Umbilical cord (tissue), 2 donors: ENCODE measurements around the gene CCL1. TPM values are rescaled to one million over a fixed set of nuclear protein-coding genes. Genes with fewer than 3 reads are reported as not detected.

Experiments
- DNase-seq: peaks from one replicate; pipeline ENCODE4 v3.0.0-alpha.2; 2015; ENCODE audit warnings: low spot score
- total RNA-seq: library from RNA; depleted of rRNA; stranded (reverse); fragments of >200 nt; gene quantifications from one replicate; pipeline ENCODE4 v1.2.3, GENCODE V29; 2014; ENCODE audit warnings: low replicate concordance; ENCODE audit not compliant: insufficient read depth

CCL1 gene
- total RNA-seq, 1 donor from 2014 or later: not detected

DNA sequence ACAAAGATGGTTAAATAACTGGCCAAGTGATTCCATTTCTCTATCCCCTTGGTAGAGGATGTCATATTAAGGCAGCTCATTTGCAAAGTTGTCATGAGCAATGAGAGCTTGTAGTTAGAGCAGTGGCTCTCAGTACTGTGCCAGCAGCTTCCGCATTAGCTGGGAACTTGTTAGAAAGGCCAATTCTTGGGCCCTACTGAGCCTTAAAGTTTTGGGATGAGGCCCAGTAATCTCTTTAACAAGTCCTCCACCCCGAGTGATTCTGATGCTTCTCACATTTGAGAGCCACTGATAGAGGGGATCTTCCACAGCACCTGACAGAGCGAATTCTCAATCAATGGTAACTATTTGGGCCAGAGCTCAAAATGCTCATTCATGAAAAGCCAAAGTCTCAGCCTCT lies 20.2 kb upstream of the CCL1 start:
- DNase-seq: no peak

DNA sequence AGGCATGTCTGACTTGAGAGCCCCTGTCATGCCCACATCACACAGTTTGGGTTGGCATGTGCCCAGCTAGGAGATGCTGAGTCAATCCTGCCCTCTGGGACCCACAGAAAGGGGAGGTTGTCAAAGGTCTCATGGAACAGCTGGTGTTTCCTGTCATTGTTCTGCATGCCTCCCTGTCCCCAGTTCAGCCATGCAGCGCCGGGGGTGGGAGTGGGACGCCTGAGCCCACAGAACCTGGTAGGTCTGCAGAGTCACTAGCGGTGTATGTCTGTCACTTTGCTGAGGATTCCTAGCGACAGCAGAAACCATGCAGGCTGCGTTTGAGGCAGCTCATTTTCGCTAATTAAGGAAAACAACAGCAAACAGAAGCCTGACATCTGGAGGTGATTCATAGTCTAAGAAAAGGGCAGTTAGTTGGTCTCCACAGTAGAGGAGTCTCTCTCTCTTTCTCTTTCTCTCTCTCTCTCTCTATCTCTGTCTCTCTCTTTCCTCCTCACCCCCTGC lies 19.6 kb upstream of the CCL1 start:
- DNase-seq: no peak

DNA sequence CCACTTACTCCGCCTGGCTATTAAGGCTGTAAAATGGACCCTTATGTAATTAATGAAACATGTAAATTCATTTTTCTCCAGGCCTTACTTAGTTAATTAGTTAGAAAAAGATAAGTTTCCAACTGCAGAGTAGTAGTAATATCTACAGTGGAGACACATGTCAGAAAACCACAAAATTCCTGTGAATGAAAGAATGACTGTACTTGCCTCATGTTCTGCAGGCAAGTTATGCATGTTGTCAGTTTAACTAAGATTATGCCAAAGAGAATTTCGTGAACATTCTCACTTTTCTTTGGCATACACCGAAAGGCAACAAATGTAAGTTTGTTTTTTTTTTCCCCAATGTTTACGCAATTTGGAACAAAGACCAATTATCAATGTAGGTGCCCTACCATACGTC lies 16.8 kb upstream of the CCL1 start:
- DNase-seq: no peak

DNA sequence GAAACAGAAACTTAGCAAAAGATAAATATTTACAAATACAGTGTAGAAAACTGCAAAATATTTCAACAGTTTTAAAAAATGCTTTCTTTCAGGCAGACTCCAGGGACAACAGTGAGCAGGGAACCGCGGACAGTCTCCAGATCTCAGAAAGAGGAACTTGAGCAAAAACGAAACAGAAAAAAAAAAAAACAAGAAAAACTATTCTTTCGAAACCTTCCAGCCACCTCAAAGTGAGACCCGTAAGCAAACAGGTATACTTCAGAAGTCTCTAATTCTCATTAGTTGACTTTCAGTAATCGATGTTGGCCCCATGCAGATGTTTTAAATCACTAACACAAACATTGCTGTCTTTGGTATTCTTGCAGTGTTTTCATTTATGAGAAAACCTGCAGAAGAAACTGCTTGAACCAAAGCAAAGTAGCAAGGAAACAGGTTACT lies 15.7 kb upstream of the CCL1 start:
- peak; percentile 23 for DNase-seq

DNA sequence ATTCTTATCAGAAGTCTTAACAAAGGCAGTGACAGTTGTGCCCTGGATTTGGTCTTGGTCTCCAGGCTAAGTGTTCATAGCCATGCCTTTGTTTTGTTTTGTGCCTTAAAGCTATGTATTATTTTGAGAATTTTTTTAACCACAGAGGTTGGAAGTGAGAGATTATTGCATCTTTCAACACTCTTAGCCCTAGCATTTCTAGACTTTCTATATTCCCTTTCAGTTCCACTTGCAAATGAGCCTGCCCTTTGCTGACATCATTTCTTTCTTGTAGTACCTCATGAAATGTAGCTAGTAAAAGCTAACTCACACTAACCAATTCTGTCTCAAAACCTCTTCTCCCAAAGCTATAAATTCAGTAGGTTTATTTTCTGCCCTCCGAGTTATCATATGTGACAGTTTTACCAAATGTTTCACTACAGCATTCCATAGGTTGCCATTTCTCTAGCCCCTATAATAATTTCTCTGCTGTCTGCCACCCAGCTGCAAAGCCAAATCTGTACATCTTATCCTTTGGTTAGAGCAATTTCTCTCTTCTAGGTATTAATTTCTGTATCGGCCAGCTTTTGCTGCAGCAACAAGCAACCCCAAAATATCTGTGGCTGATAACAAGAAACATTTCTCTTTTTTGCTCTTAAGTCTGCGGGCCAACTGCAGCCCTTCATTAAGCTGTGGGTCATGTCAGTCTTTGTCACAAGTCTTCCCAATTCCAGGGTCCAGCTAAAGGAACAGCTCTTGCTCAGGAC lies 14.2 kb upstream of the CCL1 start:
- no peak for DNase-seq

DNA sequence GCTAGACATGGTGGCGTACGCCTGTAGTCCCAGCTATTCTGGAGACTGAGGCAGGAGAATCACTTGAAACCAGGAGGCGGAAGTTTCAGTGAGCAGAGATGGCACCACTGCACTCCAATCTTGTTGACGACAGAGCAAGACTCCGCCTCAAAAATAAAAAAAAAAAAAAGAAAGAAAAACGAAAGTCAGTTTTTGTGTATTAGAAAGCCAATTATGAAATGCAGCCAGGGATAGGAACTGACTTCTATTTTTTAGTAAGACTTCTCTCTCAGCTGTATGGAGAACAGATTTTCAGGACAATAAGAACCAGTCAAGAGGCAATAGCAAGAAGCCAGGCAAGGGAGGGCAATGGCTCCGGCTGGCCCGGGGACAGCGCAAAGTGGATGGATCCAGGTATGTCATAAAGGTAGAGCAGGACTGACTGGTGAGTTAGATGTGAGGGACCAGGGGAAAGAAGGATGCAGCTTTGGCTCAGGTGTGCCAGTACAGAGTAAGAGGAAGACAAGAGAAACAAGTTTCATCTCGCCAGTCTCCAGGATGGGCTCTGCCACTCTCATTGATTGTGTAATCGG lies 12.5 kb upstream of the CCL1 start:
- DNase-seq: no peak

DNA sequence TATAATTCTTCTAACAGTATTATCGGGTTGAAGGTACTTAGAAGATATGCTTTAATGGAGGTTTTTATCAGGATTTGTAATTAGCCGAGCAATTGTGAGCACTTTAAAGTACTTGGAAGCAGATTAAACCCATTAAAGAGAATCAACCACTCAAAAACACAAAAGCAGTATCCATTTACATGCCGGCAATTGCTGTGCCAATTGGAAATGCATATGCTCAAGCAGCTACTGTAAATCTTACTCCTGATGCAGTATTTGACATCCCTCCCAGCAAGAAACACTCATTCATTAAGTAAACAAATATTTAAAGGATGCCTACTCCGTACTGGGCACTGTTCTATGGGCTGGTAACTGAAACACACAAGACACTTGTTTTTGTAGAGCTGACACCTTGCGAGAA lies 11.4 kb upstream of the CCL1 start:
- no peak for DNase-seq

DNA sequence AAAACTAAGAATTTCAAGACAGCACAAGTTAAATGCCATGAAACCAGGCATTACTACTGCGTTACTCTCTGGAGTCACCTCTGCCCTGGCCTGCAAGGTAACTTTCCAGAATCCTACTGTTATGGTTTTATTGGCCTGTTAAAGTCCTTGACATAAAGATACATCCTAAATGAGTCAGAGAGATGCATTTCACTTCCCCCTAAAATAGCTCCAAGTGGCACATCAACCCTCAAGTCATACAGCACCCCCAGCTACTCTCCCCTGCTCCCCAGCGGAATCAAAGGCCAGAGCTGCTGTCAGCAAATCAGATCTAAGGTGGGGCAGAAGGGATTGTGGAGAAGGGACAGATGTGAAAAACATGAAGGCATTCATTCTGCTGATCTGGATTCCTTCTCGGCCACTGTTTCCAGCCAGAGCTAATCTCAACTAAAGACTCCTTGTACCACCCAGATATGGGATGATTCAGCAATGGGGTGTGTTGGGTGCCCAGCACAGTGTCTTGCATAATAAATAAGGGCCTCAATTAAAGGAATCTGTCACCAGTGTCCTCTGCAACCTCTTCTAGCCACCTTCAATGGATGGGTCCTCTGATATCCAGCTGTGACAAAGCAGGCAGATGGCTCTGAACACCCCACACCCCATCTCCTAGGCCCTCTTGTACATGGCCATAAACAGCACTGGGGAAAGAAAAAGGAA lies 8.5 kb upstream of the CCL1 start:
- no peak for DNase-seq

DNA sequence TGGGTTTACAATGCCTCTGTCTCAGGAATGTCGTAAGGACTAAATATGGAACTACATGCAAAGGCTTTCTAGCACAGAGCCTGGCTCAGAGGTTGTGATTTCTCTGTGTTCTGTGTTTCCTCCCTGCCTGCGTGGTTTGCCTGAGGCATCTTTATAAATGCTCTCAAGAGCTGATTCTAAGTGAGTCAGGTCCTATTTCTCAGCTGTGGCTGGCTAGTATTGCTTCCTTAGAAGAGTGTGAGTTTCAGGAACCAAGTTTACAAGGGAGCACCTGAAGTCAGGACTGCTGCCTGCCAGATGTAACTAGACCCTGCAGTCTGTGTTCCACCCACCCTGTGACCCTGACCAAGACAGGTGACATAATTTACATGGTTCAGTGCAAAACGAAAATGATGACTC lies 8.0 kb upstream of the CCL1 start:
- peak; percentile 13 for DNase-seq

DNA sequence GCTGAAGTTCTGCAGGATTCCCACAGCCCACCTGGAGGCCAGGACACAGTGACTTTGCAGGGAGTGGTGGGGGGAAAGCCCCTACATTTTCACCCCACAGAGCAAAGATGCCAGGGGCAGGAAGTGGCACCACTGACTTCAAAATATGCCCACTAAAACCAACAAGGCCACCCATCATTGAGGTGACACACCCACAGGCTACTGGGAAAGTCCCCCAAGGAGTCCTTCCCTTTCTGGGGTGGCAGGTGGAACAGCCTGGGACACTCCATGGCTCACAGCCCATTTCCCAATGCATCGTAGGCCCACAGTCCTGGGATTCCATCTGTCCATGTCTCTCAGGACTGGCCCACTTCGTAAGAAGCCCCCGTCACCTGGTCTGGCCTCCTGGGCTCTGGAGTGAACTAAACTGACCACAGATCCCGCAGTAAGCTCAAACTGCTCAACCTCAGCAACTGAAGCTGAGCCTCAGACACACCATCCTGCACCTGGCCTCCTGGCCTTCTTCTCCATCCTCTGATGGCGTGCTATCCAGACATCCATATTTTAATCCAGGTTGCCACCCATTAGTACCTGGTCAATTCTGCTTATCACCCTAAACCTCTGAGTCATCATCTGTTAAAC lies 7.5 kb upstream of the CCL1 start:
- no peak for DNase-seq

DNA sequence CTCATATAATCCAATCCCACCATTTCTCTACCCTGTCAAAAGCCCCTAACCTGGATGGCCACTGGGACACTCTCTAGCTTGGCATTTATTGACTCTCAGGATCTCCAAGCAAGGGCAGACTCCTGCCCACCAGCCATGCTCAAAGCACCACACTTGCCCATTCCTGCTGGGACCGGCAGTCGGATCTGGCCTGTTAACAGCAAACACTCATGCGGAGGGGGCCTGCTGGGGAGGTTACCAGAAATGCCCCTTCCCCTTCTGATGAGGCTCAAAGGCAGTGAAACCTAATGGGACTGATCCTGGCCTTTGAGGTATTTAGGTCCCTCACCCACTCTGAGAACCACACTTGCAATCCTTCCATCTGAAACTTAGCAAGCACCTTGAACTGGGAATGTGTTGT lies 6.5 kb upstream of the CCL1 start:
- DNase-seq: no peak

DNA sequence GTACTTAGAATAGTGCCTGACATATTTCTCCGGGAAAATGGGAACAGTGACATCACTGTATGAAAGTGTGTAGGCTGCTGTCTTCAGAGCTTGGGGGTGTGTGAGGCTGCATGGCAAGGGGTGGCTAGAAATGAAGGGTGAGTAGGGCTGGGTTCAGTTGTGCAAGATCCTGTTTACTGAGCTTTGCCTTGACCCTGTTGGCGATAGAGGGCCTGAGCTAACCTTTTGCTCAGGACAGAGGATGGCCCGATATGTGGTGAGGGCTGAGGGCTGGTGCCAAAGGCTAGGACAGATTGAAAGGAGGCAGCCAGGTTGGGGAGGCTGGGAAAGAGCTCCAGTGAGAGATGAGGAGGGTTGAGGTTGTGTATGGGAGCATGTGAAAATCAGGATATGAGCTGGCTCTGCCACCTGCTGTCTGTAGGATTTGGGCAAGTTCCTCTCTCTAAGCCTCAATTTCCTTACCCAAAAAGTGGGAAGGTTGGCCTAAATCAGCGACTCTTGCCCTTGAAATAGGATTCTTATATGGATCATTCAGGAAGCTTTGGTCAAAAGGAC lies 6.0 kb upstream of the CCL1 start:
- DNase-seq: no peak

DNA sequence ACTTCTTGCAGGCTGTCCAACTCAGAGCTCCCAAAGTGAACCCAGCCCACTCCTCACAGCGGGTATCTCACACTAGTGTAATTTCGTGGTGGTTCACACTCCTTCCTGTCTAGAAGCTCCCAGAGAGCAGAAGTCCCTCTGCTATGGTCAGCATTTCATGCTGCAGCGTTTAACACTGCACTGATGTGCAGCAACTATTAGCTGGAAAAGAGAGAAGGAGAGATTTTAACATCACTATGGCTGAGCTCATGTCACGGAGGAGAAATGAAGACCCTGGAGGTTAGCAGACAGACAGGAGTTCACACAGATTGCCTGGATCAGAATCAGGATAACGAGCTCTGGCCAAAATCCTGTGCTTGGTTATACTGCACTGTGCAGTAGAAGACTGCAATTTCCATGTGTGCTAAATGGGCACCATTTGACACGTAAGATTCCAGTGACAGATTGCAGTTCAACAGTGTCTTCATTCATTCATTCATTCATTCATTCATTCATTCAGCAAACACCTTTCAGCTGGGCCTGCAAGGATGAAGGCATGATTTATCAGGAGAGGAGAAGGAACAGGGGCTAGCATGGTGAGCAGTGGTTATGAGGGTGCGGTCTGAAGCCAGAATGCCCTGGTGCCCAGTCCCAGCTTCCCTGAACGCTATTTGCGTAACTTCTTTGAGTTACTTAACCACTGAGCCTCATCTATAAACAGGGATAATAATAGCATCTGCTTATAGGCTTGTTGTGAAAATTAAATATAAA lies 5.3 kb upstream of the CCL1 start:
- DNase-seq: no peak

DNA sequence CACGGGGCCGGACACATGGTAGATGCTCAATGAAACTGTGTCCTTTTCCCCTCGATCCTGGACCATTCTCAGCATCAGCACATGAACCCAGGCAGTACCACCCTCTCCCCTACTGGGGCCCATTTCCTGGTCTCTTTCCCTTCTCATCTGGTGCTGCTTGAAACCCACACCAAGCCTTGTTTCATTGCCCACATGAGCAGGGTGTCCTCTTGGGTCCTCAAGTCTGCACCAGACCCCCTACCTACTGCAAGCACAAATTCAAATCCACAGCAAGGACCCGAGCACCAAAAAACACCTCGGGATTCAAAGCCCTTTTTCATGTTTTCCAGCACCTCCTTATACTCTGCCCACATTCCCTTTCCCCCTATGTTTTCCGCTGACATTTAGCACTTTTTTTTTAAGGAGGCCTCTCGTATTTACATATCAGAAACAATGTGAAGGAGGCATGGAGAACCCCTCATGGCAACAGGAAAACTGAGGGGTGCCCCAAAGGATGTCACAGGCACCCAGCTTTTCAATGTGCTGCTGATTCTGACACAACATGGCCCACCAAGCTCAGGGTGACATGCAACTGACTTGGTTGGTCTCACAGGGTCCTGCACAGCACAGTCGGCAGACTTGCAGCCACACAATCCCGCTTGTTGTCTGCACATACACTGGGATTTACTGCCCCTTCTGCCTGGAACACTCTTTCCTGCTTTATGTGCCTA lies 4.6 kb upstream of the CCL1 start:
- no peak for DNase-seq

DNA sequence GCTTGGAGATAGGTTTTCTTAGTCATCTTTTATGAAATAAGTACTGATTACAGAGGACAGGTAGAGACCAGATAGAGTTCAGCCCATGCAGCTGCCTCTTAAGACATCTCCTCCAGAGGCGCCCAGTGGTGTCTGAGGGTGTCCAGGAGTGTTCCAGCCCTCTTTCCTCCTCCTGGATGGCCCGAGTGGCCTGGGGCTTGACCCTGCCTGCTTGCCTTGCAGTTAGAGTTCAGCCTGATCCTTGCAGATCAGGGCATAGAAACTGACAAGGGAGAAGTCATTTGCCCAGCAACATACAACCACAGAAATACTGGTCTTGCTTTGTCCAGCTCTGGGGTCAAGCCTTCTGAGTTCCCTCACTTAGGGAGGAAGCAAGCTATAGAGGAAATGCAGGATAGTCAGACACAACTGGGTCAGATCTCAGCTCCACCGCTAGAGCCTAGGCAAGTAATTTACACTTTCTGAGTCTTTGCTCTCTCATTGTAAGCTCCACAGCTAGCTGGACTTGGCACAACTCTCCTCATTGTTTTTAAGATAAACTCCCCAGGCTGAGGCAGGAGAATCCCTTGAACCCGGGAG lies 3.6 kb upstream of the CCL1 start:
- DNase-seq: peak; percentile 15

DNA sequence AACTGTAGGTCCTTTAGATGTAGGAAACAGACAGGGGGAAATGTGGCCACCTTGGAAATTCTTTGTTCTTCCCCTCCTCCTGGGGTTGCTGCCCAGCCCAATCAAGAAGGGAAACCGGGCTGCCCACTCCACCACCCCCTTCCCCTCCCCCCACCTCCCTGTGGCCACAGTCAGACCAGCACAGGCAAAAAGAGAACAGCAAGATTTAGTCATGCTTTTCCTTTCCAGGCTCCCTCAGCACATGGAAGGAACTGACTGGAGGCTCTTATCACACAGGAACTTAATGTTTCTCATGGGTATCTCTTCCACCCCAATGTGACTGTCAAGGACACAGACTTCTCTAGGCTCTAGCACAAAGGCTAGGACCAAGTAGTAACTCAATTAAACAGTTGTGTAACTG lies 3.0 kb upstream of the CCL1 start:
- no peak for DNase-seq

DNA sequence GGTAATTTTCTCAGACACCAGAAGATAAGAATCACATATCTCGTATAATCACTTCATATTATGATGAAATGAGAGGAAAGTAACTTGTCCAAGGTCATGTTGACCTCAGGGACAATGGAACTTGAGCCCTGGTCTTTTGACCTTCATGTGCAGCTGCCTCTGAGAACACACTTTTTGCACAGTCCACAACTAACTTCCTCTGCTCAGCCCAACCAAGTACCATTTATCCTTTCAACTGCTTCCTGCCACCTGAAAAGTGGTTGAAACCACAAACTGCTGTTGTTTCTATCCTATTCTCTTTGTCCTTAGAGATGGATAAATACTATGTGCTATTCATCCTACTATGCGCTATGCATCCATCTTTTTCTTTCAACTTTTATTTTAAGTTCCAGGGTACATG lies 2.3 kb upstream of the CCL1 start:
- no peak for DNase-seq

DNA sequence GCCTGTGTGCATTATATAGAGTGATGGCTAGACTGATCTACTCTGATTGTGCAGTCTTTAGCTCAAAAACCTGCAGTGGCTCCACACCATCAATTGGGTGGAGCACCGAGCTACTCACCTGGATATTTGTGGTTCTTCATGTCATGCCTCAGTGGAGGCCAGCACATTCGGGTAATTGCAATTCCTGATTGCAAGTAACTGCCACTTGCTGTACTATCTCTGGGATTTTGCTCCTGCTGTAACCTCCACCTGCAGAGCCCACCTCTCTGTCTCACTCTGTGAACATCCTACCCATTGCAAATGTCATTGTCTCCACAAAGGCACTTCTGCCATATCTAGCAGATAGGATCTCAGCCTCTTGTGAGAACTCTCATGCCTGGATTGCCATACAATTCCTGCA lies 1.7 kb upstream of the CCL1 start:
- no peak for DNase-seq

DNA sequence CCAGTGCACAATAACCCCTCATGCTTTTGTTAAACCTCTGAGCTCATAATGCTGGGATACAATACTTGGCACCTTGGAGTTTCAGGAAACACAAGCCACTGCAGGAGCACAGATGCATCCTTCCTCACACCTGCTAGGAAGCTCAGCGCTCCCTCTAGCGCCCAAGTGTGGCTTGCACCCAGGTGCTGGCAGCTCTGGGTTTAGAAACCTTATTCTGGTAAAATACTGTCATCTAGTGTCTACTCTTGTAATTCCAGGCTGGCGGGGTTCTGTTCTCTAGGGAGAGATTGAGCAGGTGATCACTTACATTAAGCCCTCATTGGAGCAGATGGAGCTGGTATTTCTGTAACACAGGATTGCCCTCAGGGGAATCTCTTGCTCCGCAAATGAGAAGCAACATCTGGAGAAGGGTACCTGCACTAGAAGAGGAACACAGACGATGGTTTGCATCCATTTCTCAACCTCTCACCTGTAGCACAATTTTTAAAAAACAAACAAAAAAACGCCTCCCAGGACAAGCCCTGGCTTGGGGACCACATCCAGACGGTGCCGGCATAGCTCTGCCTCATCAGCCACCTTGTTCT lies 1.5 kb downstream of the CCL1 start:
- peak; percentile 91 for DNase-seq
